Measurements from ENCODE around the gene RNF144A.

GRCh38 chr2:6965071-6965795 is 48.0 kb downstream of the RNF144A start:
- TF ChIP-seq CTCF (IDR thresholded peaks at IDR 0.05) (no peak), POLR2A (IDR thresholded peaks at IDR 0.05) (no peak)

Measured in right lobe of liver (tissue), 4 donors.